Neural progenitor cell (in vitro differentiated cells): Measurements from ENCODE around the gene ZNF408. TPM values are rescaled to one million over a fixed set of nuclear protein-coding genes. Genes with fewer than 3 reads are reported as not detected.

Source experiments
- DNase-seq: peaks from one replicate; pipeline ENCODE4 v3.0.0-alpha.2; 2016; ENCODE audit warnings: low spot score
- H2AFZ ChIP-seq: fragments of 200-600 bp; sonication (generic); replicated peaks from 2 replicates; pipeline ENCODE4 v1.6.1; 2016; ENCODE audit warnings: antibody characterized with exemption
- H3F3A ChIP-seq: fragments of 200-600 bp; sonication (generic); 2 replicates; pipeline ENCODE4 v1.6.1; 2016; ENCODE audit warnings: antibody characterized with exemption, low read depth
- H3K27ac ChIP-seq: fragments of 200-600 bp; sonication (generic); 2 replicates; pipeline ENCODE4 v1.5.1; 2016; ENCODE audit warnings: mild to moderate bottlenecking
- H3K27me3 ChIP-seq: fragments of 200-600 bp; sonication (generic); 2 replicates; pipeline ENCODE4 v1.6.1; 2016; ENCODE audit warnings: mild to moderate bottlenecking, moderate library complexity
- H3K36me3 ChIP-seq: fragments of 200-600 bp; sonication (generic); 2 replicates; pipeline ENCODE4 v1.5.1; 2016
- H3K4me1 ChIP-seq: fragments of 200-600 bp; sonication (generic); 2 replicates; pipeline ENCODE4 v1.6.1; 2016; ENCODE audit warnings: mixed run types
- H3K4me2 ChIP-seq: fragments of 200-600 bp; sonication (generic); 2 replicates; pipeline ENCODE4 v1.6.1; 2016
- H3K4me3 ChIP-seq: fragments of 200-600 bp; sonication (generic); 2 replicates; pipeline ENCODE4 v1.5.1; 2016
- H3K79me2 ChIP-seq: fragments of 200-600 bp; sonication (generic); 2 replicates; pipeline ENCODE4 v1.6.1; 2016; ENCODE audit warnings: low read depth
- H3K9ac ChIP-seq: fragments of 200-600 bp; sonication (generic); 2 replicates; pipeline ENCODE4 v1.6.1; 2016
- H3K9me3 ChIP-seq: fragments of 200-600 bp; sonication (generic); 2 replicates; pipeline ENCODE4 v1.5.1; 2016; ENCODE audit warnings: low read depth
- H4K20me1 ChIP-seq: fragments of 200-600 bp; sonication (generic); 2 replicates; pipeline ENCODE4 v1.6.1; 2016; ENCODE audit warnings: low read depth
- H3K27ac Mint-ChIP-seq: 3 replicates; pipeline ENCODE4 v1.8.0; 2021; ENCODE audit warnings: mixed read lengths
- H3K27me3 Mint-ChIP-seq: 2 replicates; pipeline ENCODE4 v1.8.0; 2022; ENCODE audit warnings: low read depth, mild to moderate bottlenecking, inconsistent platforms, moderate library complexity, mixed read lengths; ENCODE audit not compliant: insufficient read depth
- H3K36me3 Mint-ChIP-seq: 3 replicates; pipeline ENCODE4 v1.8.0; 2021; ENCODE audit warnings: mixed read lengths
- H3K4me1 Mint-ChIP-seq: 3 replicates; pipeline ENCODE4 v1.8.0; 2021; ENCODE audit warnings: mixed read lengths
- H3K4me3 Mint-ChIP-seq: 3 replicates; pipeline ENCODE4 v1.8.0; 2021; ENCODE audit warnings: mild to moderate bottlenecking, moderate library complexity, mixed read lengths
- H3K9me3 Mint-ChIP-seq: 3 replicates; pipeline ENCODE4 v1.8.0; 2020; ENCODE audit warnings: mixed read lengths
- EZH2 ChIP-seq: fragments of 200-600 bp; sonication (generic); IDR thresholded peaks from 2 replicates; pipeline ENCODE4 v1.6.1; 2017; ENCODE audit warnings: antibody characterized with exemption, mild to moderate bottlenecking, moderate library complexity
- EZH2phosphoT487 ChIP-seq: fragments of 200-600 bp; sonication (generic); IDR thresholded peaks from 2 replicates; pipeline ENCODE4 v1.6.1; 2017; ENCODE audit warnings: antibody characterized with exemption
- total RNA-seq: library from RNA; depleted of rRNA; stranded (reverse); fragments of >200 nt; gene quantifications from 2 replicates; pipeline ENCODE4 v1.2.3, GENCODE V29; 2015; ENCODE audit warnings: low replicate concordance
- TF ChIP-seq, protein P1 (sequence below): fragments of 200-600 bp; sonication (generic); IDR thresholded peaks from 2 replicates; pipeline ENCODE4 v1.5.1; 2017; ENCODE audit warnings: antibody characterized with exemption, mild to moderate bottlenecking

The ZNF408 gene
- total RNA-seq, 1 donor from 2014 or later: 2.8 TPM

DNA sequence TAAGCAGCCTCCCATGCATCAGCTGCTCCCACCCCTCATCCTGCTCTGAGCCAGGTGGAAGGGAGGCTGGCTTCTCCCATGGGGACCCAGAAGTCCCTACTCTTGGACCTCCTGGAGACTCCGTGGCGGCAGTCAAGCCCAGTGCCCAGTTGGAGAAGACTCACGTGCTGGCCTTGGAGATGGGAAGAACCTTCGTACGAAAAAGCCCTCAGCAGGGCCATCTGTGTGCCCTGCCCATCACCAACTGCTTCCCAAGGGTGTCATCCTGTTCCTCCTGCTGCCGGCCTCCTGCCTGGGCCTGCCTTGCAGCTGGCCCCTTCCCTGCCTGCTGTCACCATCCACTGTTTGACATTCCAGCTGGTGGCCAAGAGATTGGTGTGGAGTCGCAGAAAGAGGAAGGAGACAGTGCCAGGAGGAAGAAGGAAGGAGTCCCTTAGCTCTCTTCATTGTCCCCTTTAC, 28.4 kb upstream of the ZNF408 start:
- DNase-seq: no peak
- Mint-ChIP-seq H3K4me1 (peaks cover 7% of the 10 kb centered on the region), H3K27me3 (peaks cover 2% of the 10 kb centered on the region), H3K36me3 (peaks cover 22% of the 10 kb centered on the region), H3K9me3 (no peaks in the 10 kb centered on the region), H3K27ac (no peak overlapping the region), H3K4me3 (no peak overlapping the region)
- no peaks in the 10 kb centered on the region for H3K36me3 ChIP-seq
- no peak overlapping the region for H3K9ac ChIP-seq
- H3K79me2 ChIP-seq: no peaks in the 10 kb centered on the region
- H3K27me3 ChIP-seq: no peaks in the 10 kb centered on the region
- peaks cover 8% of the 10 kb centered on the region for H3K4me1 ChIP-seq
- no peak overlapping the region for H3K4me2 ChIP-seq
- H3K9me3 ChIP-seq: no peaks in the 10 kb centered on the region
- H3F3A ChIP-seq: peaks cover 8% of the 10 kb centered on the region
- no peak overlapping the region for H3K27ac ChIP-seq
- TF ChIP-seq EZH2 (no peak), EZH2phosphoT487 (no peak)
- TF ChIP-seq, protein P1, sequence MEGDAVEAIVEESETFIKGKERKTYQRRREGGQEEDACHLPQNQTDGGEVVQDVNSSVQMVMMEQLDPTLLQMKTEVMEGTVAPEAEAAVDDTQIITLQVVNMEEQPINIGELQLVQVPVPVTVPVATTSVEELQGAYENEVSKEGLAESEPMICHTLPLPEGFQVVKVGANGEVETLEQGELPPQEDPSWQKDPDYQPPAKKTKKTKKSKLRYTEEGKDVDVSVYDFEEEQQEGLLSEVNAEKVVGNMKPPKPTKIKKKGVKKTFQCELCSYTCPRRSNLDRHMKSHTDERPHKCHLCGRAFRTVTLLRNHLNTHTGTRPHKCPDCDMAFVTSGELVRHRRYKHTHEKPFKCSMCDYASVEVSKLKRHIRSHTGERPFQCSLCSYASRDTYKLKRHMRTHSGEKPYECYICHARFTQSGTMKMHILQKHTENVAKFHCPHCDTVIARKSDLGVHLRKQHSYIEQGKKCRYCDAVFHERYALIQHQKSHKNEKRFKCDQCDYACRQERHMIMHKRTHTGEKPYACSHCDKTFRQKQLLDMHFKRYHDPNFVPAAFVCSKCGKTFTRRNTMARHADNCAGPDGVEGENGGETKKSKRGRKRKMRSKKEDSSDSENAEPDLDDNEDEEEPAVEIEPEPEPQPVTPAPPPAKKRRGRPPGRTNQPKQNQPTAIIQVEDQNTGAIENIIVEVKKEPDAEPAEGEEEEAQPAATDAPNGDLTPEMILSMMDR: no peak
- H2AFZ ChIP-seq: no peak overlapping the region
- no peak overlapping the region for H3K4me3 ChIP-seq
- no peaks in the 10 kb centered on the region for H4K20me1 ChIP-seq

DNA sequence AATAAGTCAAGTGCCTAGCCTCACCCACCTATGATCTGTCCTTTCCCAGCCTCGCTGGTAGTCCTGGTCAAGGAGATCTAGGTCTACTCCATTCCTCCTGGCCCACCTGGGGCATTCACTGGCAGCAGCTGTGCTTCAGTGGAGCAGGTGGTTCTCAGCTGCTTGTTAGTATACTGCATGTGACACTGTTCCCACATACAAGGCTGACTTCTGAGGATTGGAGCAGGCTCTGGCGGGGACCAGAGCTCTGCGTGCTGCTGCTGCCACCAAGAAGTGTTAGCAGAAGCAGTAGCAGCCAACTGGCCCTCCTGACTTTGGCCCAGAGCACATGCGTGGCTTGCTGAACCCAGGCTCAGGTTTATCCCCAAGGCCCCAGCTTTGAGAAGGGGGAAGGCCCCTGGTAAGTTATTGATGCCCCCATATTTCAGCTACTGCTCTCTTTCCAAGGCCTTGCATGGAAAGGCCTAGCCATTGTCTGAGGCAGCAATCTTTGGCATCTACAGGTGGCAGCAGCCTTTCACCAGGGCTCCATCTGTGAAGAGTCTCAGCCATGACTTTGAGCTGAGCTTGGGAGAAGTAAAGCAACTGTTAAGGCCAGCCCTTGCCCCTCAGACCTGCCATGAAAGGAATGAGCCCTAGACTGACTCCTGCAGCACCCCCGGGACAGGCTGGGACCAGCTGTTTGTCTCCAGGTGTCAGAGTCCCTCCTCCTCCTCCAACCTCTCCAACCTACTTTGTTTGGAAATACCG, 26.9 kb upstream of the ZNF408 start:
- no peaks in the 10 kb centered on the region for H3K9me3 ChIP-seq
- no peak overlapping the region for H2AFZ ChIP-seq
- peaks cover 7% of the 10 kb centered on the region for H3K4me1 Mint-ChIP-seq
- H3K36me3 Mint-ChIP-seq: peaks cover 22% of the 10 kb centered on the region
- H3K4me2 ChIP-seq: no peak overlapping the region
- TF ChIP-seq, protein P1: no peak
- TF ChIP-seq EZH2phosphoT487 (no peak), EZH2 (no peak)
- no peaks in the 10 kb centered on the region for H3K27me3 ChIP-seq
- no peak overlapping the region for H3K4me3 ChIP-seq
- no peaks in the 10 kb centered on the region for H3K9me3 Mint-ChIP-seq
- H3K27ac Mint-ChIP-seq: no peak overlapping the region
- no peak for DNase-seq
- H3K79me2 ChIP-seq: no peaks in the 10 kb centered on the region
- H3K36me3 ChIP-seq: no peaks in the 10 kb centered on the region
- H3K4me3 Mint-ChIP-seq: no peak overlapping the region
- H3F3A ChIP-seq: peaks cover 8% of the 10 kb centered on the region
- H4K20me1 ChIP-seq: no peaks in the 10 kb centered on the region
- H3K4me1 ChIP-seq: peaks cover 8% of the 10 kb centered on the region
- peak overlapping the region; percentile 42 for H3K27ac ChIP-seq
- H3K27me3 Mint-ChIP-seq: peaks cover 4% of the 10 kb centered on the region
- no peak overlapping the region for H3K9ac ChIP-seq

DNA sequence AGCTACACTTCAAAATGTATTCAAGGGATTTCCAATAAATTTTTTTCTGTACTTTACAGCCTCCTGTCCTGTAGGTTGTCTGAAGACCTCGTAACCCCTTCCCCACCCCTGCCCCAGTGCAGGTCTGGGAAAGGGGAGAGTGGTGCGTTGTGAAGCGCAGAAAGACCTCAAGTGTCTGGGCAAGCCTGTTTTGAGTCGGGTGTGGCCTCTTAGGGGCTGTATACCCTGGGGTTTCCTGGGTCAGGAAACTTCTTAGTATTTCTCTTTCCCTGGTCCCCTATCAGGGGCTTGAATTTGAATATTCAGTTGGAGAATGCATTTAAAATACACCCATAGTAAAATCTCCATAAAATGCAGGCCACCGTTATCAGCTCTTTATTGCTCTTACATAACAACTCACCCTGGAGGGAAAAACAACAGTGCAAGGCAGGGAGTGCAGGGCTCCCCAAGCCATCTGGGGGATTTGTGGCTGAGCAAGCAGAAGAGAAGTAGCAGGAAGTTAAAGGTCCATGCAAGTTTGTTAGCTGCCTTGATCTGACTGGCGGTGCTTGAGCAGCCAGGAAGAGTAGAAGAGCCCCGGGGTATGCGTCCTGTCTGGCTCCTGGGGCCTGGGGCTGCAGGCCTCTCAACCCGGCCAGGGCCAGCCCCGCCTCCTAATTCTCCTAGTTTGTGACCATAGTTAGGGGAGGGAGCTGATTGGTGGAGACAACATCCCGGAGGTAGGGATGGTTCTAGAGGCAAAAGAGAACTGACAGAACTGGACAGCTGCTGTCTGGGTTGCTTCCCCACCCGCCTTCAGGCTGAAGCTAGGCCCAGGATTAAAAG, 26.2 kb upstream of the ZNF408 start:
- no peaks in the 10 kb centered on the region for H3K27me3 ChIP-seq
- no peak overlapping the region for H3K9ac ChIP-seq
- no peaks in the 10 kb centered on the region for H3K79me2 ChIP-seq
- H3K4me3 Mint-ChIP-seq: no peak overlapping the region
- no peak for TF ChIP-seq EZH2phosphoT487
- no peak for TF ChIP-seq EZH2
- TF ChIP-seq, protein P1: no peak
- H3K36me3 ChIP-seq: no peaks in the 10 kb centered on the region
- no peaks in the 10 kb centered on the region for H3K9me3 Mint-ChIP-seq
- H3K27ac Mint-ChIP-seq: peak overlapping the region; percentile 42
- H3K4me1 Mint-ChIP-seq: peaks cover 7% of the 10 kb centered on the region
- no peak overlapping the region for H3K4me2 ChIP-seq
- peaks cover 8% of the 10 kb centered on the region for H3K4me1 ChIP-seq
- peaks cover 8% of the 10 kb centered on the region for H3F3A ChIP-seq
- H3K36me3 Mint-ChIP-seq: peaks cover 16% of the 10 kb centered on the region
- peaks cover 4% of the 10 kb centered on the region for H3K27me3 Mint-ChIP-seq
- no peaks in the 10 kb centered on the region for H4K20me1 ChIP-seq
- H2AFZ ChIP-seq: no peak overlapping the region
- H3K27ac ChIP-seq: peak overlapping the region; percentile 42
- no peak overlapping the region for H3K4me3 ChIP-seq
- DNase-seq: peak; percentile 77
- no peaks in the 10 kb centered on the region for H3K9me3 ChIP-seq
